ENCODE results near the gene EXOC6. TPM values are rescaled to one million over a fixed set of nuclear protein-coding genes. Genes with fewer than 3 reads are reported as not detected.

EXOC6 gene
- polyA plus RNA-seq, 1 donor, result 35.2 TPM

- no peak for DNase-seq
These were observed 182.1 kb downstream of the EXOC6 start for GRCh38 chr10:93030409-93030808.

GRCh38 chr10:93032105-93032808 is 183.9 kb downstream of the EXOC6 start:
- no peak for DNase-seq

- no peak for DNase-seq
These were observed 184.5 kb downstream of the EXOC6 start for GRCh38 chr10:93032809-93033137.

- no peak for DNase-seq
These were observed 186.1 kb downstream of the EXOC6 start for GRCh38 chr10:93034426-93034825.

GRCh38 chr10:93039110-93039509 is 190.8 kb downstream of the EXOC6 start:
- no peak for DNase-seq

- no peak for DNase-seq
These were observed 191.4 kb downstream of the EXOC6 start for GRCh38 chr10:93039721-93040120.

GRCh38 chr10:93054486-93054885 is 206.2 kb downstream of the EXOC6 start:
- DNase-seq, result no peak

GRCh38 chr10:93058139-93058538 is 209.8 kb downstream of the EXOC6 start:
- DNase-seq, result no peak

GRCh38 chr10:93059975-93060886 is 211.9 kb downstream of the EXOC6 start, which contains the start of gene CYP26C1:
Gene CYP26C1, plus strand, starts transcription at chr10:93060798. Its CDS starts 466 bp downstream, at chr10:93061264.
- DNase-seq, result no peak

GRCh38 chr10:93060887-93061593 is 212.7 kb downstream of the EXOC6 start:
- no peak for DNase-seq

- no peak for DNase-seq
These were observed 213.5 kb downstream of the EXOC6 start for GRCh38 chr10:93061594-93062513.

GRCh38 chr10:93062514-93063143 is 214.3 kb downstream of the EXOC6 start:
- DNase-seq, result peak; percentile 46

GRCh38 chr10:93063144-93063976 is 215.0 kb downstream of the EXOC6 start:
- DNase-seq, result no peak

- no peak for DNase-seq
These were observed 215.8 kb downstream of the EXOC6 start for GRCh38 chr10:93063977-93064660.

GRCh38 chr10:93064874-93065660 is 216.7 kb downstream of the EXOC6 start:
- no peak for DNase-seq

GRCh38 chr10:93065675-93066543 is 217.6 kb downstream of the EXOC6 start:
- DNase-seq, result no peak

GRCh38 chr10:93066544-93066913 is 218.2 kb downstream of the EXOC6 start:
- DNase-seq, result no peak

Data from hindlimb muscle (tissue), 1 donor.